Muscle of back (tissue), 11 donors: ENCODE results near the gene PIEZO1. TPM values are rescaled to one million over a fixed set of nuclear protein-coding genes. Genes with fewer than 3 reads are reported as not detected.
A peak's percentile ranks its signal among the peaks of the same experiment; 100 is the strongest.

Experiments
- DNase-seq, 3 donors: peaks; one replicate each; pipeline versions ENCODE4 v3.0.0 to v3.0.0-alpha.2; 2013
- polyA plus RNA-seq, 10 donors: library from polyadenylated mRNA; unstranded; fragments of 120-200 nt; gene quantifications; one replicate each; pipeline ENCODE4 v1.2.1, GENCODE V29; 2013; ENCODE audit not compliant: insufficient read length in 10 of 10

PIEZO1 gene
- polyA plus RNA-seq, 10 donors: 36.6 to 61.8 (median 55.6) TPM

DNA sequence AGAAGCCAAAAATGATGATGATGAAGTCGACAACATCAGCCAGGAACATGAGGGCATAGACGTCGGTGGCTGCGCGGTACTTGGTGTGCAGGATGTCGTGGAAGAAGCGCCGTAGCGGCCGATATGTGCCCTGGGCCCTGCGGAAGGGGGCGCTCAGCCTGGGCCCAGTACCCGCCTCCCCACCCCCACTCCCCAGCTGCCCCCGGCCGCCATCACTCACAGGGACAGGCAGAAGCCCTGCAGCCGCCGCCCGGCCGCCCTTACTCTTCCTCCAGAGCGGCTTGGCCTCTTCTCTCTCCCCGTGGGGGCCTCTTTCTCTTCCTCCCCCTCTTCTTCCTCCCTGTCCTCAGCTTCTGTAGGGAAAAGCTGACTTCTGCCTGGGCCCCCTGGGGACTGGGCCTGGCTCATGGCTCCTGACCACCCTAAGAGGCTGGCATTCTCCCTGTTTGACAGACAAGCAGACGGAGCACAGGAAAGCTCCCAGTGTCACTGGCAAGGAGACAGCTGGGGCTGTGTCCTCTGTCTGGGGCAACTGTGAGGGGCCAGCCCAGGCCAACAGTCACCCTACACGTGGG is 64.5 kb downstream of the PIEZO1 start:
- no peak for DNase-seq

DNA sequence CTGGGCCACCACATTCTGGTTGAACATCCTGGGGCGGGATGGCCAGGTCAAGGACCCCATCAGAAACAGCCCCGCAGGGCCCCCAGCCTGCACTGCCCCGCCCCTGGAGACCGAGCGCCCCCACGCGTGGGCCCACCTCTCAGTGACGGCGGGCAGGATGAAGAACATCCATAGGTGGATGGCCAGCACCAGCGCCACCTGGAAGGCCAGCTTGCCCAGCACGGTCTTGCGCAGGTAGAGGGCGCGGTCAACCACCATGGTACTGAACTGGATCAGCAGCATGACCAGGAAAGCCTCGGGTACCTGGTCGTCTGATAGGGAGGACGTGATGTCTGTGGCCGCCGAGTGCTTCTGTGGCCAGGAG is 65.1 kb downstream of the PIEZO1 start:
- DNase-seq: no peak

DNA sequence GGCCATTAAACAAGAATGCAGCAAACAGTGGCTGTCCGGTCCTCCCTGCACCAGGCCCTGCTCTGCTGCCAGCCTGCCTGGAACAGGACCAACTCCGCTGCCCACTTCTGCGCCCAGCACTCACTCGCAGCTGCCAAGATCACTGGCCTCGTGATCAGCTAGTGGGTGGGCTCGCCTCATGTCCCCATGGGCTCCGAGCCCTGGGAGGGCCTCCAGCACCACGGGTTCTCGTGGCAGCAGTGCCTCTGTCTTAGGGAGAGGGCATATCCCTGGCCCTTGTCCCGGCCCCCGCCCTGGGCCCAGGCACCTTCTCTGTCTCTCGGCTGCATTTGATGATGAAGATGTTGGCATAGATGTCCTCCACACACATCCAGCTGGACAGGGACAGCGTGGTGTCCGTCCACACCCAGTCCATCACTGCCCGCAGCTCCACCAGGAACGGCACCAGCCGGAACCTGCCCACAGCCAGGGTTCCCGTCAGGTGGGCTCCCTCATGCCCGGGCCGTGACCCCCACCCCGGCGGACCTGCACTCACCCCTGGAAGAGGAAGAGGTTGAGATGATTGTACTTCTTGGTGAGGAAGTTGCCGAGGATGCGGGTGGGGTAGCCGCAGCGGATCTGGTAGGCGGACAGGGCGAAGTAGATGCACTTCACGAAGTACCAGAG is 65.6 kb downstream of the PIEZO1 start:
- DNase-seq: no peak

DNA sequence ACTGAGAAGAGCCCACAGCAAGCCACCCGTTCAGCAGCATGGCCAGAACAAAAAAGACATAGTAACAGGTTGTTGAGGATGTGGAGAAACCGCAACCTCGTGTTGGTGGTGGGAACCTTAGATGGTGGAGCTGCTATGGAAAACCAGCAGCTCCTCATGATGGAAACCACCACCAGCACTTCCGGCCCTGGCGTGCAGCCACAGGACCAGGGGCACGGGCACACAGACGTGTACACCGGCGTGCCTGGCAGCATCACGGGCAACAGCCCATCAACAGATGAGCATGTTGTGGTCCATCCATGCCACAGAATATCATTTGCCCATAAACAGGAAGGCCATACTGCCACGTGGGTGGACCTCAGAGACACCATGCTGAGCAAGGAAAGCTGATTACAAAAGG is 66.8 kb downstream of the PIEZO1 start:
- no peak for DNase-seq

DNA sequence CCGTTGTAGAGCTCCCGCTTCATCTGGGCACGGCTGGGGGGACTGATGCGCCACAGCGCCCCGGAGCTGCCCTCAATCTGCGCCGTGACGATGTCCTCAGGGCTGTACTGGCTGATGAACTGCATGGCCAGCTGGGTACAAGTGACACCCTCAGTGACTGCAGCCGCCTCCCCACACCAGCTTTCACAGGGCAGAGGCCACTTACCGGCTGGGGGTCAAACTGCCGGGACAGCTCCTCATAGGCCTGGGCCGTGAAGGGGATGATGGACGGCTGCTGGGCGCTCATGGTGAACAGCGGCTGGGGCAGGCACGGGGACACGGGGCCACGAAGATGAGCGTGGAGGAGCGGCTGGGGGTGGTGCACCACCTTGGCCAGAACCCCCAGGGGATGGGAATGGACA is 68.4 kb downstream of the PIEZO1 start:
- DNase-seq: no peak

DNA sequence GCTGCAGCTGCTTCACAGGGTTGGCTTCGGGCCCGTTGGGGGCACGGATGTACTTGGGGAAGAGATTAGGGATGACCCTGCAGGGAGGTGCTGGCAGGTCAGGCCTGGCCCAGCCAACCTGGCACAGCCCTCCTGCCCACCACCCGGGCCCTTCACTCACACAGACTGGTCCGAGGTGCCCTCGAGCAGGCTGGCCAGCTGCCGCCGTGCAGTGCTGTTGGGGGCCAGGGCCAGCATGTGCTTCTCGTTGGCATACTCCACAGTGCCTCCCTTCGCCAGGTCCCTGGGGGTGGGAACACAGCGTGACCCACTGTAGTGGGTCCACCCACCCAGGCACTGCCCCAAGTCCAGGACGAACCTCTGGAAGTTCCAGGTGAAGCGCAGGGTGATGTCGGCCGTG is 68.8 kb downstream of the PIEZO1 start:
- DNase-seq: no peak

DNA sequence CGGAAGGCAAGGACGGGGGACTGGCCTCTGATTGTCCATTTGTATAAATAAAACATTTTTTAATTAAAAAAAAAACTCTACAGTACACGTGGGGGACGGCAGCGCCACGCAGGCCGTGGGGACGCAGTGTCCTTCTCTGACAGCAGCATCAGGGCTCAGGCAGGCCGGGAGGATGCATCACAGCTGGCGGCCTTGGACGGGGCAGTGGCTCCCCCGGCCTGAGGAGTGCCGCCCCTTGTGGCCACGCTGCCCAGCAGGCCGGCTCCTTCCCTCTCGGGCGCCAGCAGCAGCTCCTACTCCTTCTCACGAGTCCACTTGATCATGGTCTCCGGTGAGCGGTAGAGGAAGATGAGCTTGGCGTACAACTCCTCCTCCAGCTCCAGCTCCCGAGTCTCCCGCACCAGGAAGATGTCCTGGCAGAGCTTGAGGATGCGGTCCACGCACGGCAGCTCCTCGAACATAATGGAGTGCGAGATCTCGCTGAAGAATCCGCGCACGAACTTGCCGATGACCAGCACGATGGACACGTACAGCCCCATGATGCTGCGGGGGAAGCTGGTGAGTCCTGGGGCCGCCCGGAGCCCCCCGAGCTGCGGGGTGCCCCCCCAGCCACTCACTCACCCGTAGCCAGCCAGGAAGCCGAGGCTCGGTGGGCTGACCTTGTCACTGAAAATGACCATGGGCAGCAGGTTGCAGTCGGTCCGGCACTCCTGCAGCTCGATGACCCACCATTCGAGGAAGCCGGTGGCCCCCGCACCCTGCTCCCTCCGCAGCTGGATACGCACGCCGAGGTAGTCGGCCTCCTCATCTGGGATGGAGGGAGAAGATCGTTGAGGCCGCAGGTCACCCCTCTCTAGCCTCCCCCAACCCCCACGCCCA is 69.5 kb downstream of the PIEZO1 start:
- DNase-seq: no peak

DNA sequence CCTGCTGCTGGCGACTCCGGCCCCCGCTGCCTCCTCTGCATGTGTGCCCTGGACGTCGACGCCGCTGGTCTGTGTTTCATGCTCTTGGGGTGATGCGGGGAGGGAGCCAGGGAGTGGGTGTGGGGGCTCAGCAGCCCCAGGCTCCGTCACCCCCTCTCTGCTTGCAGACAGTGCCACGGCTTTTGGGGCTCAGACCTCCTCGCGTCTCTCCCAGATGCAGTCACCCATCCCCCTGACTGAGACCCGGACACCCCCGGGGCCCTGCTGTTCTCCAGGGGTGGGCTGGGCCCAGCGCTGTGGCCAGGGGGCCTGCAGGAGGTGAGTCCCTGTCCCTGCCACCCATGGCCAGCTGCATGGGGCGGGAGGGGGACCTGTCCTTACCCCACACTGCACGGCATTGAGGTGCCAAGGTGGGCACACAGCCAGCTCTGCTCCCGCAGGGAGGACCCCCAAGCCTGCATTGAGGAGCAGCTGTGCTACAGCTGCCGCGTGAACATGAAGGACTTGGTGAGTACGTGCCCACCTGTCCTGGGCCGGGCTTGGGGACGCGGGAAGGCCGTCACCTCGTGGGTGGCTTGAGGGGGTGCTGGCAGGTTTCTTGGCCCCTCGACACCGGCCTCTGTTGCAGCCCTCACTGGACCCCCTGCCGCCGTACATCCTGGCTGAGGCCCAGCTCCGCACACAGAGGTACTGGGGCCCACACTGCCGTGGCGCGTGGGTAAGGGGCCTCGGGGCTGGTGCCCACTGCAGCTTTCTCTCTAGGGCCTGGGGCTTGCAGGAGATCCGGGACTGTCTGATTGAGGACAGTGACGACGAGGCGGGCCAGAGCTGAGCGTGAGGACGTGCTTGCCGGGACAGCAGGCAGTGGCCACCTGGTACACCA is 70.4 kb downstream of the PIEZO1 start:
- no peak for DNase-seq

DNA sequence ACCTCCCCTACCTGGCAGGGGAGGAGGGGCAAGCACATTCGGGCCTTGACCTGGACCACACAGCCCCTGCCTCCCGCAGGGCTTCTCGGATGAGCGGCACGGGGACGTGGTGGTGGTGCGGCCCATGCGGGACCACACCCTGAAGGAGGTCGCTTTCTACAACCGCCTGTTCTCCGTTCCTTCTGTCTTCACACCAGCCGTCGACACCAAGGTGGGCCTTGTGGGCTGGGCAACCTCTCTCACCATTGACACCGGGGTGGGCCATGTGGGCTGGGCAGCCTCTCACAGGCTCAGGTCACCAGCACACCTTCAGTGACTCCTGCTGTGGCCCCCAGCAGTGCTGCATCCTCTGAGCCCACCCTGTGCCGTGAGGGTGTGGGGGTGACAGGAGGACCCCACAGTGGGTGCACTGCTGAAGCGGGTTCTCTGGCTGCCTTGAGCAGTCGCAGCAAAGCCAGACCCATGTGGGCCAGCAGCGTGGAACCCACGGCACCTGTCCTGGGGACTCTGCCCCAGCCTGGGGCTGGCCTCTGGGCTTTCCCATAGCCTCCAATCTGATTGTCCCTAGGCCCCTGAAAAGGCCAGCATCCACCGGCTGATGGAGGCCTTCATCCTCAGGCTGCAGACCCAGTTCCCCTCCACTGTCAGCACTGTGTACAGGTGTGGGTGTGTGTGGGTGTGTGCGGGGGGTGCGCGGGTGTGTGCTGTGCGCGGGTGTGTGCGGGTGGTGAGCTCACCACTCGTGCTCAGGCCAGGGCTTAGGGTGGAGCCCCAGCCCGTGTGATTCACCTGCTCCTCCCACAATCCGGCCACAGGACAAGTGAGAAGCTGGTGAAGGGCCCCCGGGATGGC is 71.2 kb downstream of the PIEZO1 start:
- DNase-seq: no peak

DNA sequence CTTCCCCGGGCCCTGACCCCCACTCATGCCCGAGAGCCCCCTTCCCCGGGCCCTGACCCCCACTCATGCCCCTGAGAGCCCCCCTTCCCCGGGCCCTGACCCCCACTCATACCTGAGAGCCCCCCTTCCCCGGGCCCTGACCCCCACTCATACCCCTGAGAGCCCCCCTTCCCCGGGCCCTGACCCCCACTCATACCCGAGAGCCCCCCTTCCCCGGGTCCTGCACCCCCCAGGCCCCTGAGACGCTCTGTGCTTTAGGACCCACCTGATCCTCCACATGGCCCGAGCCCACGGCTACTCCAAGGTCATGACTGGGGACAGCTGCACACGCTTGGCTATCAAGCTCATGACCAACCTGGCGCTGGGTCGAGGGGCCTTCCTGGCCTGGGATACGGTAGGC is 72.0 kb downstream of the PIEZO1 start:
- no peak for DNase-seq

DNA sequence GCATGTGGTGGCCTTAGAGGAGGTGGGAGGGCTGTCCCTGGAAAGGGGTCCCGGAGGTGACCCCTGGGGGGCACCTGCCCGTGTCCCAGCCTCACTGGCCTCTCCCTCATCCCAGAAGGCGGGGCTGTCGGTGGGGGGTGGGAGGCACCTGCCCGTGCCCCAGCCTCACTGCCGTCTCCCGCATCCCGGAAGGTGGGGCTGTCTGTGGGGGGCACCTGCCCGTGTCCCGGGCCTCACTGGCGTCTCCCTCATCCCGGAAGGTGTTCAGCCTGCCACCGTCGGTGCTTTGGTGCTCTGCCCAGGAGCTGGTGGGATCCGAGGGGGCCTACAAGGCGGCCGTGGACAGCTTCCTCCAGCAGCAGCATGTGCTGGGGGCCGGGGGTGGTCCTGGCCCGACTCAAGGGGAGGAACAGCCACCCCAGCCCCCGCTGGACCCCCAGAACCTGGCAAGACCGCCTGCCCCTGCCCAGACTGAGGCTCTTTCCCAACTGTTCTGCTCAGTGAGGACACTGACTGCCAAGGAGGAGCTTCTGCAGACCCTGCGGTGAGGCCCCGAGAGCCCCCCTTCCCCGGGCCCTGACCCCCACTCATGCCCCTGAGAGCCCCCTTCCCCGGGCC is 72.5 kb downstream of the PIEZO1 start:
- DNase-seq: no peak

DNA sequence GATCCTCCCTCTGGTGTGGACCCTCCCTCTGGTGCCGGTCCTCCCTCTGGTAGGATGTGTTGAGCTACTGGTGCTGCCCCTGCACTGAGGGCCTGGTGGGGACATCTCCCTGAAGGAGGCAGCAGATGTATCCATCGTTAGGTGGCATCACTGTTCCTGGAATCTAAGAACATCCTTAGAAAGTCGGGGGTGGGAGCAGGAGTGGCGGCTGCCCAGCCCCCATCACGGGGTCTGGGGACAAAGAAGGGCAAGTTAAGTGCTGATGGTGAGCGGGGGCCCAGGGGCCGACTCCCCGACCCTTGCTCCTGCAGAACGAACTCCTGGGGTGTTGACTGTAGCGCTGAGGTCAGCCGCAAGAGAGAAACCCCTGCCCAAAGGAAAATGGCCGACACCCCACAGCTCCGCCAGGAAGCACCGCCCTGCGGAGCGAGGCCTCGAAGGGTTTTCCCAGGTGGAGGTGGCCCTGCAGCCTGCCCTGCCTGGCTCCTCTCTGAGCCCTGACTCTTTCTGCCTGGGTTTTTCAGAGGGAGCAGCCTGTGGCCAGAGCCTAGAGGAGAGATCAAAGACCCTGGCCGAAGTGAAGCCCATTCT is 73.2 kb downstream of the PIEZO1 start:
- no peak for DNase-seq

DNA sequence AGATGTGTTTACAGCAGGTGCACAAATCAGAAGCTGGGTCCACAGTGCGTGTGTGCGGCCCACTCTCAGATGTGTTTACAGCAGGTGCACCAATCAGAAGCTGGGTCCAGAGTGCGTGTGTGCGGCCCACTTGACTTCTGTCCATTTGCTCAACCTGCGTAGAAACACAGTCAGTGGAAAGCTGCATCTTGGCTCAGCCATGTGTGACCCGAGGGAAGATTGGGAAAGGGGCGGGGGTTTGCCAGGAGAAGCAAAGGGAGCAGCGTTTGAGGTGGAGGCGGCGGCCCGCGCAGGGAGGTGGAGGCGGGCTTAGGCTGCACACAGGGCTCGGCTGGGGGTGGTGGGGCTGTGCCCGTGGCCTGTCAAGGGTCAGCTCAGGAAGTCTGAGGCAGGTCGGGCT is 74.5 kb downstream of the PIEZO1 start:
- DNase-seq: no peak

DNA sequence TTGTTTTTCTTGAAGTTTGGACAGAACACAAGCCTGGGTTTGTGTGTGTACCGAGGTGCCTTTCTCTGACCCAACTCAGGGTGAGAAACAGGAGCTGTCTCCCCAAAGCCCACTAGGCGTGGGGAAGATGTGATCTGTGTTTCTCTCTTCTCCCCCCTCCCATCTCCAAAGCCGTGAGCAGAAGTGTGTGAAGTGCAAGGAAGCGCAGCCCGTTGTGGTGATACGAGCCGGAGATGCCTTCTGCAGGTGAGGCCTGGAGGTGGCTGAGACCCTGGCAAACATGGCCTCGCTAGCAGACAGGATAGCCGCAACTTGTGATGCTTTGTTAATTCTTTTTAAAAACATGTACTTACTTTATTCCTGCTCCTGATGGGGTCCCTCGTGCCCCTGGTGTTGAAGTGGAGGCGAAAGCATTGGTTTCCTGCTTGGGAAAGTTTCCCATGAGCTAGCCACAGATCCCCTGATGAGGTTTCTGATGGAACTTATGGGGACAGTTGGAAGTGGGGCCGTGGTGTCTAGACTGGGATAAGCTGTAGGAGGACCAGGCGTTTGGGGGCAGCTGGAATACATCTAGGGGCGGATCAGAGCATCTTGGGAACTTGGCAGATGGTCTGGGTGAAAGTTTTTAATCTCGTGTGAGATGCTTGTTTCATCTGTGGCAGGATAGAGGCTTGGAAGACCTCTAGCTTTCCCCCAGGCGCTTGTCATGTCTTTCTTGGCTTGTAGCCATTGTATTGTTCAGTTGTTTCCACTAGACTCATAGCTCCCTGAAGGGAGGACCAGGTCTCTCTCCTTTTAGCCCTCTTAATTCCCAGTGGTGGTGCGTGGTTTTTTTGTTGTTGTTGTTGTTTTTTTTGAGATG is 77.8 kb downstream of the PIEZO1 start:
- DNase-seq: no peak

DNA sequence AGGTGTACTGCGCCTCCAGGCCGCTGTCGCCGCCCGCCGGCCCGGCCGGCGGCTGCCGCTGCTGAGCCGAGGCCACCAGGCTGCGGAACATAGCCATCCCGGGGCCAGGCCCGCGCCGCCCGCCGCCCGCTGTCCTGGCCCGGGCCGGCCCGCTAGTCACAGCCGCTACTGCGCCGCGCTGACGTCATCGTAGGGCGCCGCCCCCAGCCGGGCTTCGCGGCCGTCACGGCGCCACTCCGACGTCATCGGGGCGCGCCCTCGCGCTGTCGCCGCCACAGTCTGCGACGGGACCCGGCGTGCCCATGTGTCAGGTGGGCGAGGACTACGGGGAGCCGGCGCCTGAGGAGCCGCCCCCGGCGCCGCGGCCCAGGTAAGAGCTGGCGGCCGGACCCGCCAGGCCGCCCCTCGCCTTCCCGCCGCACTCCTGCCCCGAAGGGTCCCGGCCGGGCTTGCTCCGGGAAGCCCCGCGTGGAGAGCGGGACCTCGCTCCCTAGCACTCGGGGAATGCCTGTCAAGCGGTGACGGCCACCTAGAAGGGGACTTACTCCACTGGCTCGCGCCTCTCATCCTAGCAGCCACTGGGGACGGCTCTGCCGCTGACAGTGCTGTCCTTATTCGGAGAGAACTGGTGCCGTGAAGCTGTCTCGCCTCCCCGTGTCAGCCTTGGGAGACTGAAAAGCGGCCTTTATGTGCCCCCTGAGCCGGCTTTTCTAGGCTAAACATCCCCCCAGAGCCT is 78.6 kb downstream of the PIEZO1 start, which contains the start of the genes CTU2 and RNF166:
TSS of gene CTU2 (plus strand) at position 275 of the 736 bp plus-strand sequence. CDS start at position 303, 28 bp downstream.
TSS of gene RNF166 (minus strand) at position 180 of the 736 bp plus-strand sequence. CDS start at position 97, 83 bp downstream.
- DNase-seq: peak; percentile 86 to 96 (median 95)

DNA sequence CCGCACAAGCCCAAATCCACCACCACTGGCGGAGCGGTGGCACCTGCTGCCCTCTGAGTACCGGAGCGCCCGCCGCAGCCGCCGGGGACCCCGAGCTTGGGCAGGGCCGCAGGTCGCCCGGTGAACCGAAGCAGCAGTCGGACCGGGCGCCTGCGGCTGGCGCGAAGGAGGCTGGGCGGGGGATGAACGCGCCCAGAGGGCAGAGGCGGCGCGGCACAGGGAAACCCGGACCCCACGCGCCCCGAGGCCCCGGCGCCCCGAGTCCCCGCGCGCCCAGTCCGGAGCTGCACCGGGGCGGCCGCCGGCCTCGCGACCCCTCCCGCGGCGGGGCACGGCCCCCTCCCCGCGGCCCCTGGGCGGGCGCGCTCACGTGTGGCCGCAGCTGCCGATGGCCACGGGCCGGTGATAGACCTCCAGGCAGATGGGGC is 79.2 kb downstream of the PIEZO1 start:
- peak in 1 of 3 donors; percentile 28 for DNase-seq

DNA sequence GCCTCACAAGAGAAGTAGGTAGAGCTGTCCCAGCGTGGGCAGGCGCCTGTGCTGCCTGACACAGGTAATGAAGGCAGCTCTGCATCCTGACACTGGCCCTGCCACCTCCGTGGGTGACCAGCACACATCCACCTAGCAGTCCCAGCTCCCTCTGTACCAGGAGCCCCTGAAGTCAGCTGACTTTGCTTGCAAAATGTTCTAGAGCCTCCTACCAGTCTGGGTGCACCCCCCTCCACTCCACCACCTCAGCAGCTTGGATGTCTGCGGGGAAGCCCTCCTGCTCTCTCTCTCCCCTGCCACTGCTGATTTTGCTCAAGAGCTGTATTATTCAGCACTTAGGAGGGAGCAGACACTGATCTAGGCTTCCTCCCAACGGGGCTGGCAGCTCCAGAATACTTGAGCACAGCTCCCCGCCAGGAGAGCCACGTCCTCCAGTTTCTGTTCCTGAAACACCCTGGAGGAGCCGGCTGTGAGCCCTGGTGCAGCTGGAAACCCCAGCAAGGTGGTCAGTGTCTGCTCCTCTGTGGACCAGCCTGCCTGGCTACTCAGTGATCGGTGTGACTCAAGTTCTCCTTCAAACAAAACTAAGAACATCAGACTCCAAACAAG is 79.8 kb downstream of the PIEZO1 start:
- peak in 1 of 3 donors; percentile 52 for DNase-seq
